NCI-H1694 treated with DMSO at 0.1 percent for 48 hours (cell line): ENCODE data around the gene LRRC75A.
"Not testable (repeated sequence)": the region's sequence is repeated elsewhere in the genome, so short reads cannot be mapped to it uniquely, and the experiment has no call there.

Experiments
- DNase-seq: peaks from one replicate; lab custom pipeline; 2025; lab: John Stamatoyannopoulos, UW

LRRC75A gene

GRCh38 chr17:16432017-16432416 is 60.0 kb downstream of the LRRC75A start:
- DNase-seq, result no peak

GRCh38 chr17:16430650-16431049 is 61.3 kb downstream of the LRRC75A start:
- no peak for DNase-seq

GRCh38 chr17:16429083-16429482 is 62.9 kb downstream of the LRRC75A start:
- no peak for DNase-seq

GRCh38 chr17:16428098-16428882 is 63.7 kb downstream of the LRRC75A start:
- peak; percentile 71 for DNase-seq

GRCh38 chr17:16427020-16427419 is 65.0 kb downstream of the LRRC75A start:
- DNase-seq, result no peak

- no peak for DNase-seq
Measured at GRCh38 chr17:16425698-16426659, 66.0 kb downstream of the LRRC75A start.

- no peak for DNase-seq
Measured at GRCh38 chr17:16425202-16425601, 66.8 kb downstream of the LRRC75A start.

GRCh38 chr17:16423226-16423872 is 68.6 kb downstream of the LRRC75A start:
- DNase-seq, result no peak

- DNase-seq, result no peak
Measured at GRCh38 chr17:16422416-16422815, 69.6 kb downstream of the LRRC75A start.

- DNase-seq, result no peak
Measured at GRCh38 chr17:16419929-16420271, 72.1 kb downstream of the LRRC75A start.

- DNase-seq, result no peak
Measured at GRCh38 chr17:16419074-16419928, 72.7 kb downstream of the LRRC75A start.

GRCh38 chr17:16418685-16419068 is 73.3 kb downstream of the LRRC75A start:
- no peak for DNase-seq

- peak; percentile 35 for DNase-seq
Measured at GRCh38 chr17:16417896-16418684, 73.9 kb downstream of the LRRC75A start.

- DNase-seq, result no peak
Measured at GRCh38 chr17:16417399-16417798, 74.6 kb downstream of the LRRC75A start.

GRCh38 chr17:16415031-16415924 is 76.7 kb downstream of the LRRC75A start, which contains the start of gene TRPV2:
Gene TRPV2, plus strand, starts transcription at chr17:16415571. Its CDS starts 2,098 bp downstream, at chr17:16417669.
- no peak for DNase-seq

GRCh38 chr17:16407911-16408588 is 83.9 kb downstream of the LRRC75A start:
- DNase-seq, result peak; percentile 28

GRCh38 chr17:16406742-16407674 is 85.0 kb downstream of the LRRC75A start:
- DNase-seq, result peak; percentile 28

- not testable (repeated sequence) for DNase-seq
Measured at GRCh38 chr17:16403847-16404246, 88.1 kb downstream of the LRRC75A start.
